Measurements from ENCODE around the gene AMELX. TPM values are rescaled to one million over a fixed set of nuclear protein-coding genes. Genes with fewer than 3 reads are reported as not detected.

The AMELX gene
- total RNA-seq, 2 donors from 2014 or later, result not detected

GRCh38 chrX:11266573-11267003 is 26.6 kb upstream of the AMELX start:
- Histone ChIP-seq H3K27me3 (ENCODE audit: control insufficient read depth, insufficient read depth, low read length, poor library complexity, severe bottlenecking) (no peaks in the 10 kb centered on the region), H3K9me3 (ENCODE audit: control insufficient read depth, low read length) (no peaks in the 10 kb centered on the region), H3K36me3 (ENCODE audit: control insufficient read depth, insufficient read depth, low read length) (no peaks in the 10 kb centered on the region), H3K9ac (ENCODE audit: extremely low read depth, low read length, poor library complexity, severe bottlenecking) (no peak overlapping the region), H3K27ac (ENCODE audit: low read depth, low read length) (no peak overlapping the region), H3K4me1 (ENCODE audit: control insufficient read depth, insufficient read depth, low read length) (peaks cover 2% of the 10 kb centered on the region), H3K4me3 (ENCODE audit: low read length) (no peak overlapping the region)
- TF ChIP-seq CTCF (conservative IDR thresholded peaks at IDR 0.05), result no peak
- H3K27ac Mint-ChIP-seq, result no peak overlapping the region
- WGBS, 2 experiments (ENCODE audit: insufficient coverage in 1 of 2, insufficient read length in 1 of 2), result 83 to 96% methylated on average over 2 to 3 of the region's 5 CpGs
- no peak overlapping the region for H3K4me3 Mint-ChIP-seq
- H3K9me3 Mint-ChIP-seq, result peaks cover 46% of the 10 kb centered on the region
- no peaks in the 10 kb centered on the region for H3K36me3 Mint-ChIP-seq (ENCODE audit: low read depth)
- no peaks in the 10 kb centered on the region for H3K27me3 Mint-ChIP-seq (ENCODE audit: insufficient read depth)
- peaks cover 9% of the 10 kb centered on the region for H3K4me1 Mint-ChIP-seq
- no peak for DNase-seq

GRCh38 chrX:11267425-11267824 is 25.8 kb upstream of the AMELX start:
- H3K27ac Mint-ChIP-seq, result no peak overlapping the region
- no peak for TF ChIP-seq CTCF (conservative IDR thresholded peaks at IDR 0.05)
- Histone ChIP-seq H3K27me3 (ENCODE audit: control insufficient read depth, insufficient read depth, low read length, poor library complexity, severe bottlenecking) (no peaks in the 10 kb centered on the region), H3K36me3 (ENCODE audit: control insufficient read depth, insufficient read depth, low read length) (no peaks in the 10 kb centered on the region), H3K9ac (ENCODE audit: extremely low read depth, low read length, poor library complexity, severe bottlenecking) (no peak overlapping the region), H3K9me3 (ENCODE audit: control insufficient read depth, low read length) (no peaks in the 10 kb centered on the region), H3K4me1 (ENCODE audit: control insufficient read depth, insufficient read depth, low read length) (peaks cover 2% of the 10 kb centered on the region), H3K4me3 (ENCODE audit: low read length) (no peak overlapping the region), H3K27ac (ENCODE audit: low read depth, low read length) (no peak overlapping the region)
- H3K27me3 Mint-ChIP-seq (ENCODE audit: insufficient read depth), result no peaks in the 10 kb centered on the region
- WGBS, 2 experiments (ENCODE audit: insufficient coverage in 1 of 2, insufficient read length in 1 of 2), result 93 to 100% methylated on average over 1 to 3 of the region's 3 CpGs
- H3K4me3 Mint-ChIP-seq, result no peak overlapping the region
- peaks cover 9% of the 10 kb centered on the region for H3K4me1 Mint-ChIP-seq
- no peaks in the 10 kb centered on the region for H3K36me3 Mint-ChIP-seq (ENCODE audit: low read depth)
- no peak for DNase-seq
- H3K9me3 Mint-ChIP-seq, result peaks cover 46% of the 10 kb centered on the region

- Histone ChIP-seq H3K4me3 (ENCODE audit: low read length) (no peak overlapping the region), H3K9ac (ENCODE audit: extremely low read depth, low read length, poor library complexity, severe bottlenecking) (no peak overlapping the region), H3K4me1 (ENCODE audit: control insufficient read depth, insufficient read depth, low read length) (peaks cover 2% of the 10 kb centered on the region), H3K27me3 (ENCODE audit: control insufficient read depth, insufficient read depth, low read length, poor library complexity, severe bottlenecking) (no peaks in the 10 kb centered on the region), H3K36me3 (ENCODE audit: control insufficient read depth, insufficient read depth, low read length) (no peaks in the 10 kb centered on the region), H3K9me3 (ENCODE audit: control insufficient read depth, low read length) (no peaks in the 10 kb centered on the region), H3K27ac (ENCODE audit: low read depth, low read length) (no peak overlapping the region)
- DNase-seq, result no peak
- Mint-ChIP-seq H3K27me3 (ENCODE audit: insufficient read depth) (no peaks in the 10 kb centered on the region), H3K9me3 (peaks cover 41% of the 10 kb centered on the region), H3K4me1 (peaks cover 9% of the 10 kb centered on the region), H3K36me3 (ENCODE audit: low read depth) (no peaks in the 10 kb centered on the region), H3K4me3 (no peak overlapping the region), H3K27ac (no peak overlapping the region)
- TF ChIP-seq CTCF (conservative IDR thresholded peaks at IDR 0.05), result no peak
- 100% methylated on average over 1 of the region's 3 CpGs; no CpG with 5 or more reads in 1 of the 2 experiments for WGBS, 2 experiments (ENCODE audit: insufficient coverage in 1 of 2, insufficient read length in 1 of 2)
These were observed 24.2 kb upstream of the AMELX start for GRCh38 chrX:11269006-11269405.

All from endodermal cell (in vitro differentiated cells).